GM19351 (cell line): Measurements from ENCODE around the gene HTD2.
"Not testable (repeated sequence)": the region's sequence is repeated elsewhere in the genome, so short reads cannot be mapped to it uniquely, and the experiment has no call there.

Experiments
- ATAC-seq: cut with Tn5 transposase; IDR thresholded peaks from one replicate; pipeline ENCODE4 v1.9.1; 2021; ENCODE audit warnings: mild to moderate bottlenecking, moderate library complexity; ENCODE audit not compliant: unreplicated experiment

The HTD2 gene

GRCh38 chr3:58331593-58332152 lies 25.4 kb downstream of the HTD2 start:
- no peak for ATAC-seq

- ATAC-seq = peak; percentile 84
Measured at GRCh38 chr3:58332575-58333188, 26.4 kb downstream of the HTD2 start, which contains the start of gene PXK. Gene PXK (plus strand): TSS chr3:58332892. CDS start chr3:58332989, 97 bp downstream.

GRCh38 chr3:58333206-58334012 lies 27.1 kb downstream of the HTD2 start:
- ATAC-seq = peak; percentile 45

- no peak for ATAC-seq
Measured at GRCh38 chr3:58334013-58334321, 27.6 kb downstream of the HTD2 start.

GRCh38 chr3:58334506-58334884 lies 28.2 kb downstream of the HTD2 start:
- ATAC-seq = no peak

GRCh38 chr3:58335652-58335947 lies 29.3 kb downstream of the HTD2 start:
- ATAC-seq = no peak

GRCh38 chr3:58336135-58336882 lies 30.0 kb downstream of the HTD2 start:
- no peak for ATAC-seq

- ATAC-seq = no peak
Measured at GRCh38 chr3:58337190-58337589, 30.9 kb downstream of the HTD2 start.

- not testable (repeated sequence) for ATAC-seq
Measured at GRCh38 chr3:58339146-58339545, 32.8 kb downstream of the HTD2 start.

- ATAC-seq = no peak
Measured at GRCh38 chr3:58340594-58341244, 34.4 kb downstream of the HTD2 start.

GRCh38 chr3:58341376-58341775 lies 35.1 kb downstream of the HTD2 start:
- no peak for ATAC-seq

- no peak for ATAC-seq
Measured at GRCh38 chr3:58342676-58343075, 36.4 kb downstream of the HTD2 start.

- ATAC-seq = no peak
Measured at GRCh38 chr3:58345457-58345856, 39.1 kb downstream of the HTD2 start.

- no peak for ATAC-seq
Measured at GRCh38 chr3:58346368-58346767, 40.0 kb downstream of the HTD2 start.

GRCh38 chr3:58347984-58348383 lies 41.7 kb downstream of the HTD2 start:
- ATAC-seq = no peak

- ATAC-seq = peak; percentile 81
Measured at GRCh38 chr3:58349792-58350626, 43.7 kb downstream of the HTD2 start.

- ATAC-seq = no peak
Measured at GRCh38 chr3:58350627-58351013, 44.3 kb downstream of the HTD2 start.

GRCh38 chr3:58351920-58352319 lies 45.6 kb downstream of the HTD2 start:
- ATAC-seq = no peak

- ATAC-seq = no peak
Measured at GRCh38 chr3:58352626-58353025, 46.3 kb downstream of the HTD2 start.
